DMS79 treated with DMSO at 0.1 percent for 48 hours (cell line): ENCODE measurements around the gene CALML3.

Experiments used
- DNase-seq: peaks from one replicate; lab custom pipeline; 2025; lab: John Stamatoyannopoulos, UW

Gene CALML3

GRCh38 chr10:5540080-5540479 is 15.3 kb downstream of the CALML3 start:
- DNase-seq = no peak

GRCh38 chr10:5540891-5541290 is 16.1 kb downstream of the CALML3 start:
- DNase-seq = no peak

GRCh38 chr10:5542100-5542499 is 17.3 kb downstream of the CALML3 start:
- no peak for DNase-seq

GRCh38 chr10:5543623-5544022 is 18.9 kb downstream of the CALML3 start:
- DNase-seq = no peak

GRCh38 chr10:5544216-5544805 is 19.6 kb downstream of the CALML3 start:
- no peak for DNase-seq

GRCh38 chr10:5545011-5545410 is 20.2 kb downstream of the CALML3 start:
- no peak for DNase-seq

- DNase-seq = no peak
These were observed 20.6 kb downstream of the CALML3 start for GRCh38 chr10:5545426-5545777.

GRCh38 chr10:5545778-5546710 is 21.3 kb downstream of the CALML3 start:
- DNase-seq = peak; percentile 83

GRCh38 chr10:5546891-5547680 is 22.3 kb downstream of the CALML3 start:
- no peak for DNase-seq

- no peak for DNase-seq
These were observed 22.8 kb downstream of the CALML3 start for GRCh38 chr10:5547681-5547930.

GRCh38 chr10:5547931-5548660 is 23.3 kb downstream of the CALML3 start:
- DNase-seq = peak; percentile 52

GRCh38 chr10:5549462-5550249 is 24.9 kb downstream of the CALML3 start:
- DNase-seq = no peak

- DNase-seq = no peak
These were observed 25.4 kb downstream of the CALML3 start for GRCh38 chr10:5550250-5550545.

- peak; percentile 36 for DNase-seq
These were observed 26.1 kb downstream of the CALML3 start for GRCh38 chr10:5550621-5551530.

- no peak for DNase-seq
These were observed 27.0 kb downstream of the CALML3 start for GRCh38 chr10:5551531-5552375.

GRCh38 chr10:5552376-5553321 is 27.9 kb downstream of the CALML3 start:
- DNase-seq = no peak

GRCh38 chr10:5553400-5554170 is 28.8 kb downstream of the CALML3 start:
- DNase-seq = no peak

- no peak for DNase-seq
These were observed 30.3 kb downstream of the CALML3 start for GRCh38 chr10:5555021-5555510.
